ENCODE measurements around the gene MARK3.
"Not testable (repeated sequence)": the region's sequence is repeated elsewhere in the genome, so short reads cannot be mapped to it uniquely, and the experiment has no call there.

MARK3 gene

GRCh38 chr14:103492156-103492925, 107.1 kb downstream of the MARK3 start:
- DNase-seq, result no peak

GRCh38 chr14:103495854-103496253, 110.6 kb downstream of the MARK3 start:
- DNase-seq, result no peak

GRCh38 chr14:103496776-103497175, 111.6 kb downstream of the MARK3 start:
- DNase-seq, result no peak

GRCh38 chr14:103499709-103500108, 114.5 kb downstream of the MARK3 start:
- no peak for DNase-seq

GRCh38 chr14:103500148-103500990, 115.2 kb downstream of the MARK3 start:
- DNase-seq, result peak; percentile 76

DNA sequence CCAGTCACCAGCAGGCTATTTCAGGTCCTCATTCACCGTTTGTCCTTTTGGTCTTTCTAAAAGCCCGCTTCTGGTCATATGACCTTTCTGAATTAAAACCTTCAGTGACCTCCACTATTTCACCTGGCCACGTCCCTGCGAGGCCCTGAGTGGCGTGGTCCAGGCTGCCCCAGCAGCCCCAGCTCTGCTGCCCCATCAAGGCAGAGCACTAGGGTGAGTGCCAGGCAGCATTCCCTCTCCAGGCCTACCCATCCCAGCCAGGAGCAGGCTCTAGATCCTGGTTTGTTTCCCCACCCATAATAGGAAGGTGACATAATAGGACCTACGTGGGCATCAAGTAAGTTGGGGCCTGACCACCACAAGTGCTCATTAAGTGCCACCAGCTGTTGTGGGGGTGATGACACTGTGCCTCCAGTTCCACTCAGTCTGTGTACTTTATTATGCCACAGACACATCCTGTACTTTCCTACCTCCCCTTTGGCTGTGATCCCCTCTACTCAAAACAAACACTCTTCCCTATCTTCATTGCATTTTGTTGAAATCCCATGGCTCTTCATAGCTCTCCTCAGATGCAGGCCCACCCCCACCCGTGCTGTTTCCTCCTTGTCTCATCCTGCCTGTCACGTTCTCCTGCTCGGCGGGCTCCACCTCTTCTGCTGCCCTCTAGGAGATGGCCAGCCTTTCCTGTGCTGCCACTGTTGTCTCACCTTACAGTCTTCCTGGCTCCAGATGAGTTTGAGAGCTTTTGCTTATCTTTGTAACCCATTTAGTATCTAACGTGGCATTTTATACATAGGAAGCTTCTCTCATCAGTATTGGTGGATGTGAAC, 116.0 kb downstream of the MARK3 start:
- no peak for DNase-seq

DNA sequence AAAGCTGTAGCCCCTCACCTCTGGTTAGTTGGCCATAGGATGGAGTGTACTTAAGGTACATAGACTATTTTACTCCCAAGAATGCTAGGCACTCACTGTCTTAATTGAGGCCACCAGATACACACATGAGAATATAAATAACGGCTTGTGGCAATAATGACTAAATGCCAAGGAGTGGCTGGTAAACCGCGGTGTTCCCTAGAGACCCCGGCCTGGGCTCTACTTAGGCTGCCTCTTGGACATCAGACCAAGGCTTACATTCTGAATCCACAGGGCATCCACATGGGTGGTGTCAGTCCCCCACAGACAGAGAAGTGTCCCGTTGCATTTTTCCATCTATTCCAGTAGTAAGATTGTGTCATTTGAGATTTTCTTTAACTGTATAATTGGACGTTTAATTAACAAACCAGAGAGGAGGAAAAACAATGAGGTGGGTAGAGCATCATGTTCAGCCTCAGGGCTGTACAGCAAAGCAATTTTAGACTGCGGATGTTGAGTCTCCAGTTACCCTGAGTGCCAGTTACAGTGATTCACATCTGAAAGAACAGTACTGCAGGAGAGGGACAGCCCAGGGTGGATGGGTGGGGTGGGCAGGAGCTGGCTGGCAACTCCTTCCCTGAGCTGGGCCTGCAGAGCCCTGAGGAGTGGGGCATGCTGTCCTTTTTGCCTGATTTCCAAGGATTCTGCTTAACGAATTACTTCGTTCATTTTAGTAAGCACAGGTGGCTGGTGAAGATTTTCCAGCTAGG, 116.9 kb downstream of the MARK3 start:
- no peak for DNase-seq

DNA sequence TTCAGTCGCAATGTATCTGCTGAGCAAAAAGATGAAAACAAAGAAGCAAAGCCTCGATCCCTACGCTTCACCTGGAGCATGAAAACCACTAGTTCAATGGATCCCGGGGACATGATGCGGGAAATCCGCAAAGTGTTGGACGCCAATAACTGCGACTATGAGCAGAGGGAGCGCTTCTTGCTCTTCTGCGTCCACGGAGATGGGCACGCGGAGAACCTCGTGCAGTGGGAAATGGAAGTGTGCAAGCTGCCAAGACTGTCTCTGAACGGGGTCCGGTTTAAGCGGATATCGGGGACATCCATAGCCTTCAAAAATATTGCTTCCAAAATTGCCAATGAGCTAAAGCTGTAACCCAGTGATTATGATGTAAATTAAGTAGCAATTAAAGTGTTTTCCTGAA, 117.7 kb downstream of the MARK3 start:
- DNase-seq, result no peak

DNA sequence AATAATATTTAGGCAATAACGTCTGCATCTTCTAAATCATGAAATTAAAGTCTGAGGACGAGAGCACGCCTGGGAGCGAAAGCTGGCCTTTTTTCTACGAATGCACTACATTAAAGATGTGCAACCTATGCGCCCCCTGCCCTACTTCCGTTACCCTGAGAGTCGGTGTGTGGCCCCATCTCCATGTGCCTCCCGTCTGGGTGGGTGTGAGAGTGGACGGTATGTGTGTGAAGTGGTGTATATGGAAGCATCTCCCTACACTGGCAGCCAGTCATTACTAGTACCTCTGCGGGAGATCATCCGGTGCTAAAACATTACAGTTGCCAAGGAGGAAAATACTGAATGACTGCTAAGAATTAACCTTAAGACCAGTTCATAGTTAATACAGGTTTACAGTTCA, 118.1 kb downstream of the MARK3 start:
- no peak for DNase-seq

DNA sequence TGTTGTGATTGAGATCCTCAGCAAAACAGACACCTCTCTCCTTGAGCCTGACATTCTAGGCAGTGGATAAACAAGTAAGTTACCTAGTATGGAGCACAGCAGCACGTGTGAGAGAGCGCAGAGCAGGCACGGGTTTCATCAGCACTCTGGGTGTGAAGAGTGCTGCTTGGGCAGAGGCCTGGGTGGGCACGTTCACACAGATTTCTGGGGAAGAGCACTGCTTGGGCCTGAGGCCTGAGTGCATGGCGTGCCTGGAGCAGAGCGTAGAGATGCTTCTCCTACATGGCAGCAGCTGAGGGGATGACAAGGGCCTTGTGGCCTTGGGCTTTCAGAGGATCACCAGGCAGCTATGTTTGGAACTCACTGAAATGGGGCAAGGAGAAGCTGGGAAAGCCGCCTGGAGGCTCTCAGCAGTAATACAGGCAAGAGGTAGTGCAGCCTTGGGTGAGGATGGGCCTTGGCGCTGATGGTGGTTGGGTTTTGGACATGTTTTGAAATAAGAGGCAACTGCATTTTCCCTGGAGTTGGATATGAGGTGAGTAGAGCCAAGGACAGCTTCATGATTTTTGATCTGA, 119.9 kb downstream of the MARK3 start:
- DNase-seq, result no peak

DNA sequence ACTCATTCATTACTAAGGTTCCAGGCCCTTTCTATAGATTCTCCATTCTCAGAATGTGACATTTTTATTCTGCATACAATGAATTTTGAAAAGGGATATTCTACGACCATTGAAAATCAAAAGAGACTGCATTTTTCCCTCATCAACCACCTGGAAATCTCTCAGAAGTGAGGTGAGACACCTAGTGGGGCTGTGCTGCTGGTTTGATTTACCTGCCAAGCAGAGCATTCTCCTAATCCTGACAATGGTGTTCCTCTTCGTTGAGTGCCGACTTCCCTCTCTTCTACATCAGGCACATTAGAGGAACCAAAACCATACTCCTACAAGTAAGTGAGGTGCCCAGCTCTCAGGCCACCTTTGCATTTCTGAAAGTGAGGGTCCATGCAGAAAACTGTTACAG, 122.5 kb downstream of the MARK3 start:
- DNase-seq, result no peak

DNA sequence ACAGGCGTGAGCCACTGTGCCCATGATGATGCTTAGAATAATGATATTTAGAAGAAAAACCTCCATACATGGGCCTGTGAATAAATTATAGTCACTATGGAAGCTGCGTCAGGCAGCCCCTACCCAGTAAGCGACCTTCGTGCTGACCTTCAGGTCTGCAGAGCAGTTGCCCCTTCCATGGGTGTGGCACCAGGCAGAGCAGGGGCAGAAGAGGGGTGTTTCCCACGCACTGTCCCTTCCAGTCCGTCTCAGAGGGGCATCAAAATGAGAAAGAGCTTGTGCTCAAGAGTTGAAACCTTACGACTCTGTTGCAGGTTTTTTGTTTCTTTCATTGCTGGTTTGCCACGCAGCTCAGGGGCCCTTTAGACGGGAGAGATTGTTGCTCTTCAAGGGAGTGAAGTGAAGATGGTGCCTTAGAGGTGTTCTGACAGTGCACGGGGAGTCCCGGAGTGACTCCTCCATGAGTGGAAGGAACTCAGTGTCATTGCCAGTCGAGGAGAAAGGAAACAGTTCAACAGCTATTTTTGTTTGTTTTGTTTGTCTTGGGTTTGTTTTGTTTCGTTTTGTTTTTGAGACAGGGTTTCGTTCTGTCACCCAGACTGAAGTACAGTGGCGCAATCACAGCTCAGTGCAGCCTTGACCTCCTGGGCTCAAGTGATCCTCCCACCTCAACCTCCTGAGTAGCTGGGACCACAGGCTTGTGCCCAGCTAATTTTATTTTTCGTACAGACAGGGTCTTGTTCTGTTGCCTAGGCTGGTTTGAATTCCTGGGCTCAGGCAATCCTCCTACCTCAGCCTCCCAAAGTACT, 123.5 kb downstream of the MARK3 start:
- no peak for DNase-seq

- no peak for DNase-seq
These were observed 124.9 kb downstream of the MARK3 start for GRCh38 chr14:103509864-103510723.

- no peak for DNase-seq
These were observed 125.8 kb downstream of the MARK3 start for GRCh38 chr14:103510724-103511693.

- DNase-seq, result not testable (repeated sequence)
These were observed 127.0 kb downstream of the MARK3 start for GRCh38 chr14:103512180-103512579.

- DNase-seq, result no peak
These were observed 127.7 kb downstream of the MARK3 start for GRCh38 chr14:103512701-103513611.

GRCh38 chr14:103514596-103515421, 129.6 kb downstream of the MARK3 start:
- no peak for DNase-seq

Measured in fibroblast of skin of scalp (primary cell).